ENCODE results near the gene ATAD3C.
"Not testable (repeated sequence)": the region's sequence is repeated elsewhere in the genome, so short reads cannot be mapped to it uniquely, and the experiment has no call there.

ATAD3C gene

GRCh38 chr1:1451696-1452364 is 2.3 kb downstream of the ATAD3C start:
- no peak for DNase-seq (ENCODE audit: low read depth)

GRCh38 chr1:1452365-1452739 is 2.9 kb downstream of the ATAD3C start:
- not testable (repeated sequence) for DNase-seq (ENCODE audit: low read depth)

- DNase-seq (ENCODE audit: low read depth) = no peak
Observed at GRCh38 chr1:1452882-1453281, 3.4 kb downstream of the ATAD3C start.

GRCh38 chr1:1454286-1455056 is 5.0 kb downstream of the ATAD3C start:
- not testable (repeated sequence) for DNase-seq (ENCODE audit: low read depth)

- no peak for DNase-seq (ENCODE audit: low read depth)
Observed at GRCh38 chr1:1455366-1455884, 5.9 kb downstream of the ATAD3C start.

- DNase-seq (ENCODE audit: low read depth) = not testable (repeated sequence)
Observed at GRCh38 chr1:1455934-1456333, 6.4 kb downstream of the ATAD3C start.

GRCh38 chr1:1456683-1457255 is 7.3 kb downstream of the ATAD3C start:
- DNase-seq (ENCODE audit: low read depth) = not testable (repeated sequence)

GRCh38 chr1:1459156-1459555 is 9.7 kb downstream of the ATAD3C start:
- not testable (repeated sequence) for DNase-seq (ENCODE audit: low read depth)

GRCh38 chr1:1459711-1460110 is 10.2 kb downstream of the ATAD3C start:
- DNase-seq (ENCODE audit: low read depth) = not testable (repeated sequence)

- DNase-seq (ENCODE audit: low read depth) = no peak
Observed at GRCh38 chr1:1460540-1461130, 11.1 kb downstream of the ATAD3C start.

- DNase-seq (ENCODE audit: low read depth) = no peak
Observed at GRCh38 chr1:1461721-1462317, 12.3 kb downstream of the ATAD3C start.

GRCh38 chr1:1462318-1462966 is 13.0 kb downstream of the ATAD3C start:
- DNase-seq (ENCODE audit: low read depth) = no peak

- DNase-seq (ENCODE audit: low read depth) = no peak
Observed at GRCh38 chr1:1463312-1463711, 13.8 kb downstream of the ATAD3C start.

GRCh38 chr1:1468196-1468985 is 18.9 kb downstream of the ATAD3C start:
- DNase-seq (ENCODE audit: low read depth) = not testable (repeated sequence)

GRCh38 chr1:1470626-1471388 is 21.3 kb downstream of the ATAD3C start:
- DNase-seq (ENCODE audit: low read depth) = no peak

GRCh38 chr1:1471389-1472052 is 22.0 kb downstream of the ATAD3C start, which contains the start of gene ATAD3B:
Gene ATAD3B (plus strand): TSS chr1:1471765. CDS start chr1:1471885, 120 bp downstream.
- peak; percentile 88 for DNase-seq (ENCODE audit: low read depth)

- DNase-seq (ENCODE audit: low read depth) = not testable (repeated sequence)
Observed at GRCh38 chr1:1472053-1472876, 22.8 kb downstream of the ATAD3C start.

GRCh38 chr1:1476011-1476410 is 26.5 kb downstream of the ATAD3C start:
- not testable (repeated sequence) for DNase-seq (ENCODE audit: low read depth)

Measured in fibroblast of gingiva (primary cell).